BLaER1 (cell line): Measurements from ENCODE around the gene XRCC6.
A peak's percentile ranks its signal among the peaks of the same experiment; 100 is the strongest.
"Not testable (repeated sequence)": the region's sequence is repeated elsewhere in the genome, so short reads cannot be mapped to it uniquely, and the experiment has no call there.

Source experiments
- H3K27ac ChIP-seq: shearing (Covaris generic); formaldehyde crosslinking; 2 replicates; pipeline ENCODE4 v1.8.1; 2022
- H3K27me3 ChIP-seq: shearing (Covaris generic); formaldehyde crosslinking; 2 replicates; pipeline ENCODE4 v1.8.1; 2022
- H3K36me3 ChIP-seq: shearing (Covaris generic); formaldehyde crosslinking; 2 replicates; pipeline ENCODE4 v1.8.1; 2022
- H3K4me1 ChIP-seq: shearing (Covaris generic); formaldehyde crosslinking; 2 replicates; pipeline ENCODE4 v1.8.1; 2022
- H3K4me2 ChIP-seq: shearing (Covaris generic); formaldehyde crosslinking; 2 replicates; pipeline ENCODE4 v1.8.1; 2022
- H3K4me3 ChIP-seq: shearing (Covaris generic); formaldehyde crosslinking; 2 replicates; pipeline ENCODE4 v1.8.1; 2022
- H3K9ac ChIP-seq: shearing (Covaris generic); formaldehyde crosslinking; 2 replicates; pipeline ENCODE4 v1.8.1; 2022
- H3K9me3 ChIP-seq: shearing (Covaris generic); formaldehyde crosslinking; 2 replicates; pipeline ENCODE4 v1.8.1; 2022
- H4K20me1 ChIP-seq: shearing (Covaris generic); formaldehyde crosslinking; 2 replicates; pipeline ENCODE4 v1.8.1; 2022
- Cebpa-rat ChIP-seq: shearing (Covaris generic); IDR thresholded peaks from 2 replicates; pipeline ENCODE4 v1.8.1; 2022

Gene XRCC6

GRCh38 chr22:41674846-41675340 lies 53.8 kb downstream of the XRCC6 start:
- Histone ChIP-seq H3K27me3 (no peaks in the 10 kb centered on the region), H3K36me3 (peaks cover 90% of the 10 kb centered on the region), H4K20me1 (peaks cover 76% of the 10 kb centered on the region), H3K9ac (peak overlapping the region; percentile 50; the same call in 1 of the 2 replicates), H3K4me1 (peaks cover 26% of the 10 kb centered on the region), H3K4me2 (no peak overlapping the region), H3K27ac (no peak overlapping the region), H3K4me3 (no peak overlapping the region), H3K9me3 (no peaks in the 10 kb centered on the region)
- TF ChIP-seq Cebpa-rat: no peak

- Histone ChIP-seq H3K27me3 (no peaks in the 10 kb centered on the region), H4K20me1 (peaks cover 88% of the 10 kb centered on the region), H3K27ac (no peak overlapping the region), H3K9ac (no peak overlapping the region), H3K4me1 (peaks cover 26% of the 10 kb centered on the region), H3K4me2 (no peak overlapping the region), H3K36me3 (peaks cover 92% of the 10 kb centered on the region), H3K9me3 (no peaks in the 10 kb centered on the region), H3K4me3 (no peak overlapping the region)
- TF ChIP-seq Cebpa-rat: no peak
These were observed 55.0 kb downstream of the XRCC6 start for GRCh38 chr22:41676134-41676533.

GRCh38 chr22:41681616-41682015 lies 60.5 kb downstream of the XRCC6 start:
- H3K4me2 ChIP-seq: peak overlapping the region; percentile 75
- peaks cover 100% of the 10 kb centered on the region for H4K20me1 ChIP-seq
- peak overlapping the region; percentile 79 for H3K9ac ChIP-seq

GRCh38 chr22:41682033-41682807 lies 61.1 kb downstream of the XRCC6 start:
- peaks cover 42% of the 10 kb centered on the region for H3K4me1 ChIP-seq
- H3K4me3 ChIP-seq: peak overlapping the region; percentile 75
- peak overlapping the region; percentile 79 for H3K9ac ChIP-seq

More at GRCh38 chr22:41681616-41682015, 60.5 kb downstream of the XRCC6 start:
- TF ChIP-seq Cebpa-rat: no peak
- Histone ChIP-seq H3K27ac (peak overlapping the region; percentile 73; the same call in 1 of the 2 replicates), H3K4me3 (peak overlapping the region; percentile 75), H3K27me3 (no peaks in the 10 kb centered on the region), H3K4me1 (peaks cover 36% of the 10 kb centered on the region), H3K36me3 (peaks cover 74% of the 10 kb centered on the region), H3K9me3 (no peaks in the 10 kb centered on the region; the same call in 1 of the 2 replicates)

GRCh38 chr22:41683052-41683451 lies 62.0 kb downstream of the XRCC6 start:
- Histone ChIP-seq H3K4me3 (peak overlapping the region; percentile 75), H3K4me1 (peaks cover 43% of the 10 kb centered on the region), H3K9ac (peak overlapping the region; percentile 79), H3K36me3 (peaks cover 61% of the 10 kb centered on the region), H3K27me3 (no peaks in the 10 kb centered on the region), H3K4me2 (peak overlapping the region; percentile 75), H4K20me1 (peaks cover 97% of the 10 kb centered on the region), H3K9me3 (no peaks in the 10 kb centered on the region; the same call in 1 of the 2 replicates), H3K27ac (peak overlapping the region; percentile 73)
- TF ChIP-seq Cebpa-rat: no peak

More at GRCh38 chr22:41682033-41682807, 61.1 kb downstream of the XRCC6 start:
- Histone ChIP-seq H4K20me1 (peaks cover 100% of the 10 kb centered on the region), H3K9me3 (no peaks in the 10 kb centered on the region; the same call in 1 of the 2 replicates), H3K4me2 (peak overlapping the region; percentile 75), H3K27ac (peak overlapping the region; percentile 73), H3K36me3 (peaks cover 69% of the 10 kb centered on the region), H3K27me3 (no peaks in the 10 kb centered on the region)
- TF ChIP-seq Cebpa-rat: no peak

GRCh38 chr22:41683616-41684015 lies 62.5 kb downstream of the XRCC6 start:
- H3K9ac ChIP-seq: no peak overlapping the region
- H3K27me3 ChIP-seq: no peaks in the 10 kb centered on the region
- TF ChIP-seq Cebpa-rat: no peak
- no peak overlapping the region for H3K4me2 ChIP-seq
- H3K4me1 ChIP-seq: peaks cover 37% of the 10 kb centered on the region
- peaks cover 91% of the 10 kb centered on the region for H4K20me1 ChIP-seq
- H3K9me3 ChIP-seq: no peaks in the 10 kb centered on the region; the same call in 1 of the 2 replicates
- H3K36me3 ChIP-seq: peaks cover 56% of the 10 kb centered on the region
- no peak overlapping the region for H3K4me3 ChIP-seq
- no peak overlapping the region for H3K27ac ChIP-seq

- Histone ChIP-seq H3K4me1 (peaks cover 36% of the 10 kb centered on the region), H4K20me1 (peaks cover 86% of the 10 kb centered on the region), H3K4me3 (no peak overlapping the region), H3K36me3 (peaks cover 50% of the 10 kb centered on the region), H3K9ac (no peak overlapping the region), H3K9me3 (no peaks in the 10 kb centered on the region; the same call in 1 of the 2 replicates), H3K27me3 (no peaks in the 10 kb centered on the region), H3K27ac (no peak overlapping the region), H3K4me2 (no peak overlapping the region)
- no peak for TF ChIP-seq Cebpa-rat
These were observed 63.1 kb downstream of the XRCC6 start for GRCh38 chr22:41684194-41684593.

- Histone ChIP-seq H3K36me3 (peaks cover 25% of the 10 kb centered on the region), H3K9ac (peak overlapping the region; percentile 94), H4K20me1 (peaks cover 59% of the 10 kb centered on the region), H3K4me1 (peaks cover 48% of the 10 kb centered on the region), H3K4me3 (peak overlapping the region; percentile 75), H3K27ac (peak overlapping the region; percentile 95), H3K4me2 (peak overlapping the region; percentile 91)
- not testable (repeated sequence) for H3K9me3 ChIP-seq, H3K27me3 ChIP-seq
These were observed 65.8 kb downstream of the XRCC6 start for GRCh38 chr22:41686890-41687289.

GRCh38 chr22:41687901-41688364 lies 66.8 kb downstream of the XRCC6 start:
- H3K9ac ChIP-seq: peak overlapping the region; percentile 94

More at GRCh38 chr22:41687901-41688364, 66.8 kb downstream of the XRCC6 start:
- peaks cover 48% of the 10 kb centered on the region for H4K20me1 ChIP-seq
- peak overlapping the region; percentile 95 for H3K27ac ChIP-seq
- H3K4me3 ChIP-seq: peak overlapping the region; percentile 75
- H3K9me3 ChIP-seq: no peaks in the 10 kb centered on the region; the same call in 1 of the 2 replicates
- H3K27me3 ChIP-seq: no peaks in the 10 kb centered on the region
- no peak for TF ChIP-seq Cebpa-rat
- H3K4me2 ChIP-seq: peak overlapping the region; percentile 91
- peaks cover 44% of the 10 kb centered on the region for H3K4me1 ChIP-seq
- H3K36me3 ChIP-seq: peaks cover 14% of the 10 kb centered on the region
